Measurements from ENCODE around the gene NOC4L. TPM values are rescaled to one million over a fixed set of nuclear protein-coding genes. Genes with fewer than 3 reads are reported as not detected.

Gene NOC4L
- polyA plus RNA-seq, 1 donor (not counting 4 experiments of a cell fraction or from before 2014, with no cell fraction given) = 3.7 TPM

DNA sequence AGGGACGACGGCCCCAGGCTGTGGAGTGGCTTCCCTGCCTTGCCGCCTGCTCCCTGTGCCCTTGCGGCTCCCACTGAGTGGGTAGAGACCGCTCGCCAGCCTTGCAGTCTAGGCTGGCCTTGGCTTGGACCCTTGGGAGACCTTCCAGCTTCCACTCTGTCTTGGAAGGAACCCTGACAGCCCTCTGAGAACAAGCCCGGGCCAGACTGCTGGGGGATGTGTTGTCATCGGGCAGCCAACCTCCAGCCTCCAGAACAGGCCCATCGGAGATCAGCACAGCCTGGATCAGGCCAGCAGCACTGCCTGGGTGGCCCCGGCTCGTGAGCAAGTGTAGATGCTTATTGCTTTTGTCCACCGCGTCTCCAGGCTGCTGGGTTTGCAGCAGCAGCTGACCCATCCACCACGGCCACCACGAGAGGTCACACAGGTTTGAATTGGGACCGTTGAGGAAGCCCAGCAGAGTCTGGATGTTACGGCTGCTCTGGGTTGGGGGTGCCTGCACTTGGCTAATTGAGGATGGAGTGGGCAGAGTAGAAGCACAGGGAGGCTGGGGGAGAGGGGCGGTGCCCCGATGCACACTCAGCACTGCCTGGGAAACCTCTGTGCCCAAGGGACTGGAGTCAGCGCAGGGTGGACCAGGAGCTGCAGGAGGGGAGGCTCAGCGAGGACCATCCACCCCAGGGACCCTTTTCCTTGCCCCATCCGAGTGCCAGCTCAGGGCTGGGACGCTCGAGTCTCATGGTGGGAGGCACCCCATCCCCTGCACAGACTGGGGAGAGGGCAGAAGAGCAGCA lies 55.5 kb downstream of the NOC4L start:
- TF ChIP-seq EZH2 (IDR thresholded peaks at IDR 0.05; ENCODE audit: low read length) = no peak
- TF ChIP-seq, protein P1, sequence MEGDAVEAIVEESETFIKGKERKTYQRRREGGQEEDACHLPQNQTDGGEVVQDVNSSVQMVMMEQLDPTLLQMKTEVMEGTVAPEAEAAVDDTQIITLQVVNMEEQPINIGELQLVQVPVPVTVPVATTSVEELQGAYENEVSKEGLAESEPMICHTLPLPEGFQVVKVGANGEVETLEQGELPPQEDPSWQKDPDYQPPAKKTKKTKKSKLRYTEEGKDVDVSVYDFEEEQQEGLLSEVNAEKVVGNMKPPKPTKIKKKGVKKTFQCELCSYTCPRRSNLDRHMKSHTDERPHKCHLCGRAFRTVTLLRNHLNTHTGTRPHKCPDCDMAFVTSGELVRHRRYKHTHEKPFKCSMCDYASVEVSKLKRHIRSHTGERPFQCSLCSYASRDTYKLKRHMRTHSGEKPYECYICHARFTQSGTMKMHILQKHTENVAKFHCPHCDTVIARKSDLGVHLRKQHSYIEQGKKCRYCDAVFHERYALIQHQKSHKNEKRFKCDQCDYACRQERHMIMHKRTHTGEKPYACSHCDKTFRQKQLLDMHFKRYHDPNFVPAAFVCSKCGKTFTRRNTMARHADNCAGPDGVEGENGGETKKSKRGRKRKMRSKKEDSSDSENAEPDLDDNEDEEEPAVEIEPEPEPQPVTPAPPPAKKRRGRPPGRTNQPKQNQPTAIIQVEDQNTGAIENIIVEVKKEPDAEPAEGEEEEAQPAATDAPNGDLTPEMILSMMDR (optimal IDR thresholded peaks at IDR 0.05 in 1 of 3, IDR thresholded peaks at IDR 0.05 in 1 of 3, conservative IDR thresholded peaks at IDR 0.05 in 1 of 3; ENCODE audit: extremely low read depth in 1 of 3, insufficient read depth in 2 of 3, low read length in 3 of 3) = no peak
- DNase-seq (ENCODE audit: low read depth, low spot score) (no peak), FAIRE-seq (no peak)
- dilution Hi-C loops (cut with MboI; ENCODE audit: extremely low pct_ligation_motif_present, low sequenced_read_pairs) = no loop called here
- Histone ChIP-seq H3K9me3 (ENCODE audit: control insufficient read depth, low read depth, low read length) (no peaks in the 10 kb centered on the region), H3K9ac (ENCODE audit: control insufficient read depth, extremely low read depth, insufficient read depth, low read length) (no peak overlapping the region), H4K20me1 (ENCODE audit: control insufficient read depth, extremely low read depth, insufficient read depth, low read length) (no peaks in the 10 kb centered on the region), H3K27ac (ENCODE audit: control insufficient read depth, insufficient read depth, low read length) (no peak overlapping the region), H3K27me3 (ENCODE audit: control insufficient read depth, extremely low read depth, insufficient read depth, low read length) (peaks cover 19% of the 10 kb centered on the region), H3K4me2 (ENCODE audit: control insufficient read depth, extremely low read depth, insufficient read depth, low read depth, low read length) (no peak overlapping the region), H3K36me3 (ENCODE audit: control insufficient read depth in 2 of 2, extremely low read depth in 1 of 2, insufficient read depth in 2 of 2, low read length in 2 of 2) (no peaks in the 10 kb centered on the region), H3K4me1 (ENCODE audit: control insufficient read depth, extremely low read depth, insufficient read depth, low read length) (no peaks in the 10 kb centered on the region), H3K9me1 (ENCODE audit: control insufficient read depth, extremely low read depth, insufficient read depth, low read length) (no peaks in the 10 kb centered on the region), H3K4me3 (ENCODE audit: control insufficient read depth in 2 of 3, extremely low read depth in 1 of 3, insufficient read depth in 2 of 3, low read depth in 1 of 3, low read length in 3 of 3) (no peak overlapping the region), H2AFZ (ENCODE audit: control insufficient read depth, low read length) (no peak overlapping the region), H3K79me2 (ENCODE audit: control insufficient read depth, insufficient read depth, low read length) (no peaks in the 10 kb centered on the region)

DNA sequence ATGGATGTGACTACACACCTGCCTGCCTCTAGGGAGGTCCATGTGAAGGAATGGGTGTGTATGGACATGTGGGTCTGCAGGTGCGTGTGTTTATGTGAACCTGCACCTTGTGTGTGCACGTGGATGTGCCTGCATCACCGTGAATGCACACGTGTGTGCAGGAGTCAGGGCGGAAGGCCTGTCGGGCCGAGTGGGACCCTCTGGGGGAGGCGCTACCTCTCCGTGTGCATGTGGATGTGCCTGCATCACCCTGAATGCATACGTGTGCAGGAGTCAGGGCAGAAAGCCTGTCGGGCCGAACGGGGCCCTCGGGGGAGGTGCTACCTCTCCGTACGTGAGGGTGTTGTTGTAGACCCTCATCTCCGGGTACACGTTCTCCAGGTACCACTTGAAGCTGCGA lies 56.5 kb downstream of the NOC4L start:
- dilution Hi-C loops (cut with MboI; ENCODE audit: extremely low pct_ligation_motif_present, low sequenced_read_pairs) = no loop called here
- Histone ChIP-seq H4K20me1 (ENCODE audit: control insufficient read depth, extremely low read depth, insufficient read depth, low read length) (no peaks in the 10 kb centered on the region), H3K9me1 (ENCODE audit: control insufficient read depth, extremely low read depth, insufficient read depth, low read length) (no peaks in the 10 kb centered on the region), H3K9ac (ENCODE audit: control insufficient read depth, extremely low read depth, insufficient read depth, low read length) (no peak overlapping the region), H3K27ac (ENCODE audit: control insufficient read depth, insufficient read depth, low read length) (no peak overlapping the region), H3K4me1 (ENCODE audit: control insufficient read depth, extremely low read depth, insufficient read depth, low read length) (no peaks in the 10 kb centered on the region), H3K9me3 (ENCODE audit: control insufficient read depth, low read depth, low read length) (no peaks in the 10 kb centered on the region), H2AFZ (ENCODE audit: control insufficient read depth, low read length) (no peak overlapping the region), H3K4me3 (ENCODE audit: control insufficient read depth in 2 of 3, extremely low read depth in 1 of 3, insufficient read depth in 2 of 3, low read depth in 1 of 3, low read length in 3 of 3) (no peak overlapping the region), H3K4me2 (ENCODE audit: control insufficient read depth, extremely low read depth, insufficient read depth, low read depth, low read length) (no peak overlapping the region), H3K27me3 (ENCODE audit: control insufficient read depth, extremely low read depth, insufficient read depth, low read length) (peaks cover 29% of the 10 kb centered on the region), H3K36me3 (ENCODE audit: control insufficient read depth in 2 of 2, extremely low read depth in 1 of 2, insufficient read depth in 2 of 2, low read length in 2 of 2) (no peaks in the 10 kb centered on the region), H3K79me2 (ENCODE audit: control insufficient read depth, insufficient read depth, low read length) (no peaks in the 10 kb centered on the region)
- no peak for FAIRE-seq
- TF ChIP-seq EZH2 (IDR thresholded peaks at IDR 0.05; ENCODE audit: low read length) = no peak
- TF ChIP-seq, protein P1 (optimal IDR thresholded peaks at IDR 0.05 in 1 of 3, IDR thresholded peaks at IDR 0.05 in 1 of 3, conservative IDR thresholded peaks at IDR 0.05 in 1 of 3; ENCODE audit: extremely low read depth in 1 of 3, insufficient read depth in 2 of 3, low read length in 3 of 3) = no peak
- DNase-seq (ENCODE audit: low read depth, low spot score) = no peak

Data from keratinocyte (primary cell).